Endothelial cell (in vitro differentiated cells): ENCODE measurements around the gene SIM2. TPM values are rescaled to one million over a fixed set of nuclear protein-coding genes. Genes with fewer than 3 reads are reported as not detected.

ENCODE experiments used
- DNase-seq: peaks from one replicate; pipeline ENCODE4 v3.0.0; 2021; ENCODE audit warnings: low spot score
- H3K27ac Mint-ChIP-seq: one replicate; pipeline ENCODE4 v1.8.0; 2021; ENCODE audit warnings: mixed read lengths, inconsistent platforms; ENCODE audit not compliant: unreplicated experiment
- H3K27me3 Mint-ChIP-seq: one replicate; pipeline ENCODE4 v1.8.0; 2021; ENCODE audit warnings: mild to moderate bottlenecking, moderate library complexity, mixed read lengths, inconsistent platforms; ENCODE audit not compliant: unreplicated experiment
- H3K36me3 Mint-ChIP-seq: one replicate; pipeline ENCODE4 v1.8.0; 2021; ENCODE audit warnings: mild to moderate bottlenecking, low read depth, mixed read lengths, inconsistent platforms; ENCODE audit not compliant: unreplicated experiment
- H3K4me1 Mint-ChIP-seq: one replicate; pipeline ENCODE4 v1.8.0; 2021; ENCODE audit warnings: mild to moderate bottlenecking, mixed read lengths, inconsistent platforms; ENCODE audit not compliant: unreplicated experiment
- H3K4me3 Mint-ChIP-seq: one replicate; pipeline ENCODE4 v1.8.0; 2021; ENCODE audit warnings: mild to moderate bottlenecking, mixed read lengths, inconsistent platforms; ENCODE audit not compliant: unreplicated experiment
- H3K9me3 Mint-ChIP-seq: one replicate; pipeline ENCODE4 v1.8.0; 2021; ENCODE audit warnings: mixed read lengths, inconsistent platforms; ENCODE audit not compliant: unreplicated experiment
- CTCF ChIP-seq: fragments of 200-600 bp; sonication (generic); IDR thresholded peaks from one replicate; pipeline ENCODE4 v1.5.0; 2021; ENCODE audit warnings: antibody characterized with exemption; ENCODE audit not compliant: unreplicated experiment
- total RNA-seq: library from RNA; stranded (reverse); fragmentation: NEBNext Ultra II Directional; extraction: Animal tissue kit (Norgen Biotek cat#: 25700); gene quantifications from one replicate; pipeline ENCODE4 v1.2.1, GENCODE V29; 2021; ENCODE audit not compliant: unreplicated experiment

The SIM2 gene
- total RNA-seq, 1 donor from 2014 or later, result 17.1 TPM

- peaks cover 13% of the 10 kb centered on the region for H3K27me3 Mint-ChIP-seq
- no peak overlapping the region for H3K4me3 Mint-ChIP-seq
- peaks cover 21% of the 10 kb centered on the region for H3K36me3 Mint-ChIP-seq
- no peaks in the 10 kb centered on the region for H3K9me3 Mint-ChIP-seq
- no peak overlapping the region for H3K27ac Mint-ChIP-seq
- H3K4me1 Mint-ChIP-seq, result peaks cover 9% of the 10 kb centered on the region
- no peak for DNase-seq
- TF ChIP-seq CTCF, result no peak
Measured at GRCh38 chr21:36743008-36743407, 44.1 kb downstream of the SIM2 start.

GRCh38 chr21:36743446-36743845, 44.5 kb downstream of the SIM2 start:
- peaks cover 23% of the 10 kb centered on the region for H3K36me3 Mint-ChIP-seq
- H3K9me3 Mint-ChIP-seq, result no peaks in the 10 kb centered on the region
- peaks cover 9% of the 10 kb centered on the region for H3K4me1 Mint-ChIP-seq
- H3K27me3 Mint-ChIP-seq, result peaks cover 16% of the 10 kb centered on the region
- H3K27ac Mint-ChIP-seq, result no peak overlapping the region
- TF ChIP-seq CTCF, result no peak
- H3K4me3 Mint-ChIP-seq, result no peak overlapping the region
- no peak for DNase-seq

- Mint-ChIP-seq H3K27me3 (peaks cover 21% of the 10 kb centered on the region), H3K27ac (no peak overlapping the region), H3K4me1 (peaks cover 10% of the 10 kb centered on the region), H3K9me3 (no peaks in the 10 kb centered on the region), H3K4me3 (no peak overlapping the region), H3K36me3 (peaks cover 23% of the 10 kb centered on the region)
- no peak for DNase-seq
- no peak for TF ChIP-seq CTCF
Measured at GRCh38 chr21:36744190-36744559, 45.3 kb downstream of the SIM2 start.

- TF ChIP-seq CTCF, result no peak
- Mint-ChIP-seq H3K9me3 (no peaks in the 10 kb centered on the region), H3K27me3 (peaks cover 20% of the 10 kb centered on the region), H3K4me3 (no peak overlapping the region), H3K36me3 (peaks cover 26% of the 10 kb centered on the region), H3K27ac (no peak overlapping the region), H3K4me1 (peaks cover 15% of the 10 kb centered on the region)
- DNase-seq, result no peak
Measured at GRCh38 chr21:36744560-36745231, 45.8 kb downstream of the SIM2 start.

GRCh38 chr21:36745459-36745858, 46.5 kb downstream of the SIM2 start:
- DNase-seq, result no peak
- no peaks in the 10 kb centered on the region for H3K9me3 Mint-ChIP-seq
- H3K4me3 Mint-ChIP-seq, result no peak overlapping the region
- TF ChIP-seq CTCF, result no peak
- peaks cover 25% of the 10 kb centered on the region for H3K36me3 Mint-ChIP-seq
- H3K27me3 Mint-ChIP-seq, result peaks cover 19% of the 10 kb centered on the region
- H3K4me1 Mint-ChIP-seq, result peaks cover 22% of the 10 kb centered on the region
- no peak overlapping the region for H3K27ac Mint-ChIP-seq
